Gastrocnemius medialis (tissue), 4 donors: ENCODE data around the gene NFKBIZ. TPM values are rescaled to one million over a fixed set of nuclear protein-coding genes. Genes with fewer than 3 reads are reported as not detected.

Experiments used
- ATAC-seq, 2 donors: fragments of 150-250 bp; one replicate each; pipeline ENCODE4 v1.9.1; 2016
- DNase-seq, 2 donors: peaks; one replicate each; pipeline ENCODE4 v3.0.0-alpha.2; 2019
- H3K27ac ChIP-seq, 4 donors: fragments of 200-600 bp; sonication (generic); 1 replicate in 1 of 4; 2 replicates in 3 of 4; pipeline ENCODE4 v1.5.1; 2016 to 2018; ENCODE audit warnings: mild to moderate bottlenecking in 2 of 4, moderate library complexity in 1 of 4
- H3K27me3 ChIP-seq, 3 donors: fragments of 200-600 bp; sonication (generic) in 2 of 3; 1 replicate in 1 of 3; 2 replicates in 2 of 3; pipeline versions ENCODE4 v1.5.1 to v1.6.0; 2016 to 2019; ENCODE audit warnings: mild to moderate bottlenecking in 1 of 3, moderate library complexity in 1 of 3
- H3K36me3 ChIP-seq, 2 donors: fragments of 200-600 bp; sonication (generic) in 1 of 2; one replicate each; pipeline ENCODE4 v1.5.1; 2017 to 2018
- H3K4me1 ChIP-seq, 2 donors: fragments of 200-600 bp; sonication (generic) in 1 of 2; one replicate each; pipeline ENCODE4 v1.5.1; 2016 to 2017; ENCODE audit warnings: mild to moderate bottlenecking in 2 of 2
- H3K4me3 ChIP-seq, 4 donors: fragments of 200-600 bp; sonication (generic) in 3 of 4; 1 replicate in 1 of 4; 2 replicates in 3 of 4; pipeline ENCODE4 v1.5.1; 2016 to 2019; ENCODE audit warnings: mild to moderate bottlenecking in 2 of 4
- H3K9me3 ChIP-seq, 3 donors: fragments of 200-600 bp; sonication (generic) in 2 of 3; 1 replicate in 1 of 3; 2 replicates in 2 of 3; pipeline ENCODE4 v1.5.1; 2016 to 2019
- CTCF ChIP-seq, 5 experiments: fragments of 450-650 bp in 3 of 5; fragments of 200-600 bp in 2 of 5; sonication (generic) in 2 of 5; IDR thresholded peaks in 4 of 5; conservative IDR thresholded peaks in 1 of 5; 1 replicate in 4 of 5; 2 replicates in 1 of 5; pipeline ENCODE4 v1.5.1; 2016 to 2019; ENCODE audit warnings: antibody characterized with exemption in 5 of 5, mild to moderate bottlenecking in 3 of 5, moderate library complexity in 3 of 5
- POLR2A ChIP-seq, 2 donors: fragments of 450-650 bp; IDR thresholded peaks; one replicate each; pipeline ENCODE4 v1.6.1; 2017; ENCODE audit warnings: antibody characterized with exemption in 2 of 2, mild to moderate bottlenecking in 2 of 2, moderate library complexity in 2 of 2
- in situ Hi-C, 4 donors: fragments of 200-750 bp; cut with MboI; loops; one replicate each; pipeline versions ENCODE4 v1.15.0 to v1.8.0; 2017; ENCODE audit warnings: low sequenced_read_pairs in 4 of 4
- intact Hi-C: fragments of 100-400 bp; cut with DNase I; formaldehyde crosslinking; loops from one replicate; pipeline ENCODE4 v1.15.1; 2023; ENCODE audit warnings: low total_unique reads
- total RNA-seq, 4 donors: library from RNA; depleted of rRNA; stranded (reverse); fragments of >200 nt; gene quantifications; one replicate each; pipeline versions ENCODE4 v1.1.0 to v1.2.3, GENCODE V29; 2016

The NFKBIZ gene
- total RNA-seq, 4 donors from 2014 or later: 9.2 to 25.9 (median 20.6) TPM

GRCh38 chr3:101829874-101830273, 19.4 kb upstream of the NFKBIZ start:
- DNase-seq (no peak), ATAC-seq (no peak)
- TF ChIP-seq POLR2A (IDR thresholded peaks at IDR 0.05) (no peak), CTCF (IDR thresholded peaks at IDR 0.05 in 4 of 5, conservative IDR thresholded peaks at IDR 0.05 in 1 of 5) (no peak)
- peak overlapping the region in 3 of 4 donors; percentile 80 to 85 (median 84) for H3K27ac ChIP-seq
- H3K27me3 ChIP-seq: no peaks in the 10 kb centered on the region
- peaks cover 28 to 39% of the 10 kb centered on the region in 2 donors for H3K4me1 ChIP-seq
- in situ Hi-C loops: loop anchor here in 1 of 4 donors (10.0 kb wide), 1 partner anchor 395 kb away; no protein-coding TSS in a partner anchor
- no peaks in the 10 kb centered on the region for H3K9me3 ChIP-seq
- no peak overlapping the region for H3K4me3 ChIP-seq
- no peaks in the 10 kb centered on the region for H3K36me3 ChIP-seq
- intact Hi-C loops: no loop called here

GRCh38 chr3:101833446-101833974, 15.8 kb upstream of the NFKBIZ start:
- TF ChIP-seq CTCF (IDR thresholded peaks at IDR 0.05 in 4 of 5, conservative IDR thresholded peaks at IDR 0.05 in 1 of 5) (no peak), POLR2A (IDR thresholded peaks at IDR 0.05) (no peak)
- no peak overlapping the region for H3K4me3 ChIP-seq
- DNase-seq (no peak), ATAC-seq (no peak)
- H3K27me3 ChIP-seq: no peaks in the 10 kb centered on the region
- peaks cover 24 to 39% of the 10 kb centered on the region in 2 donors for H3K4me1 ChIP-seq
- H3K36me3 ChIP-seq: no peaks in the 10 kb centered on the region
- intact Hi-C loops: no loop called here
- in situ Hi-C loops: no loop called here
- no peak overlapping the region for H3K27ac ChIP-seq
- H3K9me3 ChIP-seq: no peaks in the 10 kb centered on the region

DNA sequence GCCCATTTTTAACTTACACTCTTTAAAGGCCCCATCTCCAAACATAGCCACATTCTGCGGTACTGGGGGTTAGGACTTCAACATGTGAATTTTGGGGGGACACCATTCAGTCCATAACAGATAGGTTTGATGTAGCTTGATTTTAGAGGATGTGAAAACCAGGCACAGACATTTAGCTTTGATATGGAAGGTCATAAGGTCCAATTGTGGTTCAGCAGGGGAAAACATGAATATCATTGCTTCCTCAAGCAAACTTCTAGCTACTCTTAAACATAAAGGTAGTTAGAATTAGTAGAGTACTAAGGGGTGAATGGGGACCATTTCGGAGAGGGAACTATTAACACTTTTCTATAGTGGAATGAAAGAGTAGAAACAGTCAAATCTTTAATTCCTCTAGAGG, 13.6 kb upstream of the NFKBIZ start:
- no peaks in the 10 kb centered on the region for H3K9me3 ChIP-seq
- TF ChIP-seq CTCF (IDR thresholded peaks at IDR 0.05 in 4 of 5, conservative IDR thresholded peaks at IDR 0.05 in 1 of 5) (no peak), POLR2A (IDR thresholded peaks at IDR 0.05) (no peak)
- H3K4me1 ChIP-seq: peaks cover 14 to 33% of the 10 kb centered on the region in 2 donors
- no peak overlapping the region for H3K4me3 ChIP-seq
- intact Hi-C loops: no loop called here
- in situ Hi-C loops: no loop called here
- no peaks in the 10 kb centered on the region for H3K27me3 ChIP-seq
- H3K27ac ChIP-seq: peak overlapping the region; percentile 3 to 72 (median 30)
- ATAC-seq (no peak), DNase-seq (no peak)
- H3K36me3 ChIP-seq: no peaks in the 10 kb centered on the region

DNA sequence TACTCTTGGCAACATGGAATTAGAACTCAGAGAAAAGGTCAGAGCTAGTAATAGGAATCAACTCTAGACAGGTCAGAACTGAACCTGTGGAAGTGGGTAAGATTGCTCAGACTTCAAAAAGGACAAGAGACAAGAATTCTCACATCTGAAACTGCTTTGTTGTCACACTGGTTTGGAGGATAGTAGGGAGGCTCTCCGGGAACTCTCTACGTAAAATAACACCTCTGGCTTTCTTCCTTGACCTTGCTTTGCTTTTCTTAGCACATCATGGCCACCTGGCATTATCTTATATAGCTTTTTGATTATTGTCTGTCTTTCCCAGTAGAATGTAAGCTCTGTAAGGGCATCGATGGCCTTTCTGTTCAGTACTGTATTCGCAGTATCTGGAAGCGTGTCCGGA, 13.2 kb upstream of the NFKBIZ start:
- H3K9me3 ChIP-seq: no peaks in the 10 kb centered on the region
- ATAC-seq (peak; percentile 53 to 64), DNase-seq (no peak)
- H3K4me3 ChIP-seq: no peak overlapping the region
- H3K36me3 ChIP-seq: no peaks in the 10 kb centered on the region
- no peaks in the 10 kb centered on the region for H3K27me3 ChIP-seq
- in situ Hi-C loops (no loop called here), intact Hi-C loops (no loop called here)
- peaks cover 14 to 33% of the 10 kb centered on the region in 2 donors for H3K4me1 ChIP-seq
- TF ChIP-seq CTCF (IDR thresholded peaks at IDR 0.05 in 4 of 5, conservative IDR thresholded peaks at IDR 0.05 in 1 of 5) (no peak), POLR2A (IDR thresholded peaks at IDR 0.05) (no peak)
- H3K27ac ChIP-seq: peak overlapping the region; percentile 3 to 72 (median 30)
